Measurements from ENCODE around the gene CCDC192.

DNA sequence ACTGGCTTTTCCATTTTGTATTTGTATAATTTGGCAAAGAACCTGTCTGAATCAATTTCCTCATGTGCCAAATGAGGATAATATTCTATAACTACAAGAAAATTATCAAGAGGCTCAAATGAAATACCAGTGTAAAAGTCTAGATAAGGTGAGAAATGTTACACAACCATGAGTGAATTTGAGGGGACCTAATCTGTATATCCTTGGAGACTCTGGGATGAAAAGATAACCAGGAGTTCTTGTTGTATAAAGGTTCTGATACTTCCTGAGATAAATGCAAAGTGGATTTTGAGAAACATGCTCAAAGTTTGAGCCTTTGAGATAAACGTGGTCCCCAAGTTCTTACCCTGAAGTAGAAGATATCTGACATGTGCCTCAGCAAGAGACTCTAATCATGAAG, 260.0 kb downstream of the CCDC192 start:
- TF ChIP-seq, protein P1, sequence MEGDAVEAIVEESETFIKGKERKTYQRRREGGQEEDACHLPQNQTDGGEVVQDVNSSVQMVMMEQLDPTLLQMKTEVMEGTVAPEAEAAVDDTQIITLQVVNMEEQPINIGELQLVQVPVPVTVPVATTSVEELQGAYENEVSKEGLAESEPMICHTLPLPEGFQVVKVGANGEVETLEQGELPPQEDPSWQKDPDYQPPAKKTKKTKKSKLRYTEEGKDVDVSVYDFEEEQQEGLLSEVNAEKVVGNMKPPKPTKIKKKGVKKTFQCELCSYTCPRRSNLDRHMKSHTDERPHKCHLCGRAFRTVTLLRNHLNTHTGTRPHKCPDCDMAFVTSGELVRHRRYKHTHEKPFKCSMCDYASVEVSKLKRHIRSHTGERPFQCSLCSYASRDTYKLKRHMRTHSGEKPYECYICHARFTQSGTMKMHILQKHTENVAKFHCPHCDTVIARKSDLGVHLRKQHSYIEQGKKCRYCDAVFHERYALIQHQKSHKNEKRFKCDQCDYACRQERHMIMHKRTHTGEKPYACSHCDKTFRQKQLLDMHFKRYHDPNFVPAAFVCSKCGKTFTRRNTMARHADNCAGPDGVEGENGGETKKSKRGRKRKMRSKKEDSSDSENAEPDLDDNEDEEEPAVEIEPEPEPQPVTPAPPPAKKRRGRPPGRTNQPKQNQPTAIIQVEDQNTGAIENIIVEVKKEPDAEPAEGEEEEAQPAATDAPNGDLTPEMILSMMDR (IDR thresholded peaks at IDR 0.05) = no peak
- no peak for TF ChIP-seq POLR2A (IDR thresholded peaks at IDR 0.05)
